ENCODE measurements around the gene PSORS1C1. TPM values are rescaled to one million over a fixed set of nuclear protein-coding genes. Genes with fewer than 3 reads are reported as not detected.
"Not testable (repeated sequence)": the region's sequence is repeated elsewhere in the genome, so short reads cannot be mapped to it uniquely, and the experiment has no call there.

PSORS1C1 gene
- total RNA-seq, 2 donors from 2014 or later, result not detected

DNA sequence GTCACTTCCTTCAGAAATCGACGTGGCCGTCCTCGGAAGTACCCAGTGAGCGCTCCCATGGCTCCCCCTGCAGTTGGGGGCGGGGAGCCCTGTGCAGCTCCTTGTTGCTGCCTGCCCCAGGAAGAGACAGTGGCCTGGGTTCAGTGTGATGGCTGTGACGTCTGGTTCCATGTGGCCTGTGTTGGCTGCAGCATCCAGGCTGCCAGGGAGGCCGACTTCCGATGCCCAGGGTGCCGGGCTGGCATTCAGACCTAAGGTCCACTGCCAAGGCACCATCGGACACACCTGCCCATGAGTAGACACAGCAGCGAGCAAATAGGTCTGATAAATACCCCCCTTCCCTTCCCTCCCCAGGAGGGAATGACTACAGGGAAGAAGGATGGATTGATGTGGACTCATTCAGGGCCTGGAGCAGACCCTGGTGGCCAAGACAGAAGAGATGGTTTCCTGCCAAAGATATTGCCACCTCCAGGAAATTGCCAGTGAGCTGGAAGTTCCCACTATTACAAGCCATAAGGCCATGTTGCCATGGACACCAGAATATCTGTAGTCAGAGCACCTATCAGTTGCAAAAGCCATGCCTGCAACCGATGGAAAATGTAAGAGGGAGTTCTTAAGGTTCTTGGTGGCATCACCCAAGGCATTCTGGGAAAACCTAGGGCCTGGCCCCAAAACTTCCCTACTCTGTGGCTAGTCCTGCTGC, 48.0 kb downstream of the PSORS1C1 start:
- Mint-ChIP-seq H3K4me3 (no peak overlapping the region), H3K27ac (no peak overlapping the region), H3K27me3 (no peaks in the 10 kb centered on the region), H3K36me3 (peaks cover 9% of the 10 kb centered on the region), H3K9me3 (no peaks in the 10 kb centered on the region), H3K4me1 (ENCODE audit: low read depth in 2 of 2) (peaks cover 5 to 20% of the 10 kb centered on the region in 2 donors)
- ATAC-seq, result no peak
- no peak for DNase-seq (ENCODE audit: low spot score)

- Mint-ChIP-seq H3K27me3 (no peaks in the 10 kb centered on the region), H3K9me3 (no peaks in the 10 kb centered on the region), H3K36me3 (peaks cover 9% of the 10 kb centered on the region), H3K4me1 (ENCODE audit: low read depth in 2 of 2) (peaks cover 0 to 7% of the 10 kb centered on the region in 2 donors), H3K4me3 (no peak overlapping the region), H3K27ac (no peak overlapping the region)
- no peak for DNase-seq (ENCODE audit: low spot score)
- no peak for ATAC-seq
Observed at GRCh38 chr6:31163922-31164321, 49.3 kb downstream of the PSORS1C1 start.

GRCh38 chr6:31164475-31165063, 50.0 kb downstream of the PSORS1C1 start:
- not testable (repeated sequence) for H3K9me3 Mint-ChIP-seq; H3K36me3 Mint-ChIP-seq; H3K27ac Mint-ChIP-seq; ATAC-seq; H3K4me3 Mint-ChIP-seq; H3K27me3 Mint-ChIP-seq; H3K4me1 Mint-ChIP-seq (ENCODE audit: low read depth in 2 of 2); DNase-seq (ENCODE audit: low spot score)

DNA sequence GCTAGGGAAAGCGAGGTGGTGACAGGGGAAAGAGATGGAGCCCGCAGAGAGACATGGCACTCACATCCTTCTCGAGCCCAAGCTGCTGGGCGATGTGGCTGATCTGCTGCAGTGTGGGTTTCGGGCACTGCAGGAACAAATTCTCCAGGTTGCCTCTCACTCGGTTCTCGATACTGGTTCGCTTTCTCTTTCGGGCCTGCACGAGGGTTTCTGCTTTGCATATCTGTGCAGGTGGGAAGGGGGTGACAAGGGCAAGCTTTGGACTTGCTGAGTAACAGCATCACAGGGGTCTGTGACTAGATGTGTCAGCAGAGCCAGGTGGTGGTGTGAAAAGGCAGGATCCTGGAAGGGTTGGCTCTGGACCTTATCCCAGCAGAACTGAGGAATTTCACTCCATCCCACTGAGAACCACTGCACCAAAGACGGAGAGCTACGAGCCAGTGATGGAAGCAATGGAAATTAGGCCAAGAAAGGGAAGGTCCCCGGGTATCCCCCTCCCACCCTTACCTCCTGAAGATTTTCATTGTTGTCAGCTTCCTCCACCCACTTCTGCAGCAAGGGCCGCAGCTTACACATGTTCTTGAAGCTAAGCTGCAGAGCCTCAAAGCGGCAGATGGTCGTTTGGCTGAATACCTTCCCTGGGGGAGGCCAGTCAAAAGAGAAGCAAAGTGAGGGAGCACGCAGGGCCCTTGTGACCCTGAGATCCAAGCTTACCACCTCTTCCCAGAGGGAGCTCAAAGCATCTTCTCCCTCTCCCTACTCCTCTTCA, 50.6 kb downstream of the PSORS1C1 start:
- H3K4me3 Mint-ChIP-seq; H3K27ac Mint-ChIP-seq; ATAC-seq; H3K27me3 Mint-ChIP-seq; H3K4me1 Mint-ChIP-seq (ENCODE audit: low read depth in 2 of 2); H3K9me3 Mint-ChIP-seq; DNase-seq (ENCODE audit: low spot score); H3K36me3 Mint-ChIP-seq: not testable (repeated sequence)

- no peak overlapping the region for H3K4me3 Mint-ChIP-seq
- H3K27me3 Mint-ChIP-seq, result no peaks in the 10 kb centered on the region
- no peaks in the 10 kb centered on the region for H3K9me3 Mint-ChIP-seq
- no peak for ATAC-seq
- peaks cover 9% of the 10 kb centered on the region for H3K36me3 Mint-ChIP-seq
- peaks cover 0 to 2% of the 10 kb centered on the region in 2 donors for H3K4me1 Mint-ChIP-seq (ENCODE audit: low read depth in 2 of 2)
- H3K27ac Mint-ChIP-seq, result peak overlapping the region in 1 of 2 donors; percentile 19
- no peak for DNase-seq (ENCODE audit: low spot score)
Observed at GRCh38 chr6:31165986-31166385, 51.4 kb downstream of the PSORS1C1 start.

DNA sequence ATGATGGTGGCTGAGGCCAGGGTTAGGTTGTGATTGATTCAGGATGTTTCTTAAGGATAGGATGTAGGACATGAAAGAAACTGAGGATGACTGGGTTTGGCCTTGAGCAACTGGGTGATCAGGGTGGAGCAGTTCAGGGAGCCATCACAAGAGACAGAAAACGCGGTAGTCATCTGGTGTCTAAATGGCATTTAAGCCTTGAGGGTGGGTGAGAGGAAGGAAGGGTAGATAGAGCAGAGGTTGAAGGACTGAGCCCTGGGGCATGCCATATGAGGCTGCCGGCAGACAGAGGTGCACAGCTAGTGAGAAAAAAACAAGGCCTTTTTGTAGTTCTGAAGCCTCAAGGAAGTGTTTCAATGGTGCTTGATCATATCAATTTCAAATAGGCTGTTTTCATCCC, 54.0 kb downstream of the PSORS1C1 start:
- H3K36me3 Mint-ChIP-seq, result peaks cover under 1% of the 10 kb centered on the region
- ATAC-seq (no peak), DNase-seq (ENCODE audit: low spot score) (no peak)
- no peaks in the 10 kb centered on the region for H3K9me3 Mint-ChIP-seq
- H3K27me3 Mint-ChIP-seq, result no peaks in the 10 kb centered on the region
- H3K27ac Mint-ChIP-seq, result no peak overlapping the region
- H3K4me3 Mint-ChIP-seq, result no peak overlapping the region
- H3K4me1 Mint-ChIP-seq (ENCODE audit: low read depth in 2 of 2), result no peaks in the 10 kb centered on the region

DNA sequence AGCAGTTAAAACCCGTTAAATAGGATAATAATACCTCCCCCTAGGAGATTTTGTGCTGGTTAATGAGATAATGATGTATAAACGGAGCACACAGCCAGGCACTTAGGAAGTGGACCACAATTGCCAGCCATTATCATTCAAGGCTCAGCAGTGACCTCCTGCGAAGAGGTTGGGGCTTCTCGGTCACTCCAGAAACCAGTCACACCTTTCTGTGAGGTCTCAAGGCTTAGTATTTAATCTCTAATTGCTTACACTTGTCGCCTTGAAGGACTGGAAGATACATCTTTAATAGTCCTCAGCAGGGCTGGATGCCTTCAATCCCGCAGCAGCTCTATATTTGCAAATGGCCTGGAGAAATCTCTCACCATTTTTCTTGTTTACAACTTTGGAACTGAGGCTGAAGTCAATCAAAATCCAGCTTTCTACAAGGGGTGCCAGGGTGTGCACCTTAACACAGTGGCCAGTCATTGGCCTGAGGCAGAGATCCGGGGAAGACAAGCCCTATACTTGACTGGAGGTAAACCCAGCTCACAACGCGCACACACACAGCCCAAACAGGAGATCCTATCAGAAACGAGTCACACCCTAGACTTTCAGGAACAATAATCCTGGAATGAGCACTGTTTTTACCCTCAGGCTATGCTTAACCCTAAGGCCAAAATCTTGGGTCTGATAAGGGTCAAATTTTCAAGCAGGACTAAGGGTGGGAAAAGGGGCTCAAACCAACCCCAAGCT, 54.7 kb downstream of the PSORS1C1 start:
- ATAC-seq (no peak), DNase-seq (ENCODE audit: low spot score) (no peak)
- Mint-ChIP-seq H3K27me3 (no peaks in the 10 kb centered on the region), H3K27ac (no peak overlapping the region), H3K36me3 (no peaks in the 10 kb centered on the region), H3K9me3 (no peaks in the 10 kb centered on the region), H3K4me1 (ENCODE audit: low read depth in 2 of 2) (no peaks in the 10 kb centered on the region), H3K4me3 (no peak overlapping the region)

DNA sequence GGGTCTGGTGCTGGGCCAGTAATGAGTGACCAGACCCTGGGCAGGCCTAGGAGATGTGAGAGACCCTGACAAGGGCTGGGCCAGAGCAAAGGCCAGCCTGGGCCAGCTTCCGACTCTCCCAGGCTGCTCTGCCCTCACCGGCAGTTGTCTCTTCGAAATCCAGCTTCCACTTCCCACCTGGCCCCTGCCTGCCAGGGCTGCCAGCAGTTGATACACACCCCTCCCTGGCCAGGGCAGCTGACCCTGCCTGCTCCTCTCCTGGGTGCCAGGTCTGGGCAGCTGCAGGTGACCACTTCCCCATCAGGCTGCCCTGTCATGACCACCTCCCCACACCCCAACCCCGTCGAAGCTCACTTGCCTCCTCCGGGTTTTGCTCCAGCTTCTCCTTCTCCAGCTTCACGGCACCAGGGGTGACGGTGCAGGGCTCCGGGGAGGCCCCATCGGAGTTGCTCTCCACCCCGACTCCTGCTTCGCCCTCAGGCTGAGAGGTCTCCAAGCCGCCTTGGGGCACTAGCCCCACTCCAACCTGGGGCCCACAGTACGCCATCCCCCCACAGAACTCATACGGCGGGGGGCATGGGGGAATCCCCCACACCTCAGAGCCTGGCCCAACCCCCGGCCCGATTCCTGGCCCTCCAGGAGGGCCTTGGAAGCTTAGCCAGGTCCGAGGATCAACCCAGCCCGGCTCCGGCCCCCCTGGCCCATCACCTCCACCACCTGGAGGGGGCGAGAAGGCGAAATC, 55.4 kb downstream of the PSORS1C1 start:
- H3K27ac Mint-ChIP-seq; H3K4me1 Mint-ChIP-seq (ENCODE audit: low read depth in 2 of 2); H3K36me3 Mint-ChIP-seq: not testable (repeated sequence)

GRCh38 chr6:31170600-31170881, 55.9 kb downstream of the PSORS1C1 start, which contains the start of gene POU5F1:
POU5F1 (minus strand) TSS chr6:31170682; CDS start chr6:31170620, 62 bp downstream.
- Mint-ChIP-seq H3K27me3 (no peaks in the 10 kb centered on the region), H3K36me3 (no peaks in the 10 kb centered on the region), H3K4me1 (ENCODE audit: low read depth in 2 of 2) (no peaks in the 10 kb centered on the region), H3K27ac (no peak within 1 kb of the TSS), H3K4me3 (no peak within 1 kb of the TSS), H3K9me3 (no peaks in the 10 kb centered on the region)
- DNase-seq (ENCODE audit: low spot score), result no peak
- no peak for ATAC-seq

More for the DNA sequence above, 55.4 kb downstream of the PSORS1C1 start:
- not testable (repeated sequence) for H3K4me3 Mint-ChIP-seq; H3K27me3 Mint-ChIP-seq; DNase-seq (ENCODE audit: low spot score); H3K9me3 Mint-ChIP-seq
- peak; percentile 15 to 20 for ATAC-seq

- peaks cover 4 to 6% of the 10 kb centered on the region in 2 donors for H3K4me1 Mint-ChIP-seq (ENCODE audit: low read depth in 2 of 2)
- no peaks in the 10 kb centered on the region for H3K27me3 Mint-ChIP-seq
- no peak overlapping the region for H3K4me3 Mint-ChIP-seq
- no peaks in the 10 kb centered on the region for H3K9me3 Mint-ChIP-seq
- no peak overlapping the region for H3K27ac Mint-ChIP-seq
- DNase-seq (ENCODE audit: low spot score), result no peak
- no peak for ATAC-seq
- no peaks in the 10 kb centered on the region for H3K36me3 Mint-ChIP-seq
Observed at GRCh38 chr6:31170987-31171671, 56.5 kb downstream of the PSORS1C1 start.

GRCh38 chr6:31171931-31172905, 57.6 kb downstream of the PSORS1C1 start:
- H3K27ac Mint-ChIP-seq, result no peak overlapping the region
- H3K9me3 Mint-ChIP-seq, result no peaks in the 10 kb centered on the region
- ATAC-seq, result no peak
- no peak for DNase-seq (ENCODE audit: low spot score)
- H3K27me3 Mint-ChIP-seq, result no peaks in the 10 kb centered on the region
- H3K4me1 Mint-ChIP-seq (ENCODE audit: low read depth in 2 of 2), result peaks cover 6 to 7% of the 10 kb centered on the region in 2 donors
- no peak overlapping the region for H3K4me3 Mint-ChIP-seq
- no peaks in the 10 kb centered on the region for H3K36me3 Mint-ChIP-seq

GRCh38 chr6:31172973-31173384, 58.4 kb downstream of the PSORS1C1 start:
- ATAC-seq (no peak), DNase-seq (ENCODE audit: low spot score) (no peak)
- Mint-ChIP-seq H3K9me3 (no peaks in the 10 kb centered on the region), H3K4me3 (no peak overlapping the region), H3K27ac (no peak overlapping the region), H3K36me3 (no peaks in the 10 kb centered on the region), H3K27me3 (no peaks in the 10 kb centered on the region), H3K4me1 (ENCODE audit: low read depth in 2 of 2) (peaks cover 6 to 7% of the 10 kb centered on the region in 2 donors)

Measured in natural killer cell treated with Interleukin-12 subunit alpha and Interleukin-12 subunit beta and Interleukin-15 and Interleukin-18, amount 100 ng/mL, for 72 hours (primary cell).